ENCODE measurements around the gene HAL. TPM values are rescaled to one million over a fixed set of nuclear protein-coding genes. Genes with fewer than 3 reads are reported as not detected.
"Not testable (repeated sequence)": the region's sequence is repeated elsewhere in the genome, so short reads cannot be mapped to it uniquely, and the experiment has no call there.

Gene HAL
- total RNA-seq, 1 experiment from 2014 or later: 1.5 TPM

DNA sequence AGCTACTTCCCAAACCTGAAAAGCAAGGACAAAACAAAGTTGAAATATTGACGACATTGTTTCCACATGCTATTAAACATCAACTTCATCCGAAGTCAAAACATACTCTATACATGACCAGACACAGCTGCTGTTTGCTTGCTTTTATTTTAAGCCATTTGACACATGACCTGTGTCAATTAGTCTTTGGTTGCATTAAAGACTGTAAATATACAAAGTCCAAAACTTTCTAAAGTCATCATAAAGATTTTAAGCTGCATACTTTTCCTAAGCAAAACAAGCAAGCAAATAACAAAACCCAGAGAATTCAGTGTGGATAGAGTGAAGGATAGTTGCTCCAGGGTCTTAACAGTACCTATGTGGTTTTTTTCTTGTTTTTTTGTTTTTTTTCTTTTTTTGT, 21.8 kb downstream of the HAL start:
- Histone ChIP-seq H3K9ac (ENCODE audit: low read length) (no peak overlapping the region), H3K9me2 (replicated peaks; ENCODE audit: low read length) (no peaks in the 10 kb centered on the region), H3F3A (ENCODE audit: low read length, unreplicated experiment) (no peaks in the 10 kb centered on the region), H3K79me2 (ENCODE audit: low read length) (no peaks in the 10 kb centered on the region), H3K27ac (ENCODE audit: low read length) (no peak overlapping the region), H2AFZ (ENCODE audit: low read length) (no peak overlapping the region), H3K36me3 (ENCODE audit: low read depth, low read length) (no peaks in the 10 kb centered on the region), H3K4me2 (ENCODE audit: low read length) (no peak overlapping the region), H3K9me3 (ENCODE audit: low read length) (no peaks in the 10 kb centered on the region), H3K27me3 (ENCODE audit: low read length) (no peaks in the 10 kb centered on the region), H3K4me3 (ENCODE audit: low read length) (no peak overlapping the region), H3K4me1 (ENCODE audit: insufficient read depth, low read length) (no peaks in the 10 kb centered on the region), H4K20me1 (ENCODE audit: low read length) (no peaks in the 10 kb centered on the region)
- ChIA-PET CTCF (no interaction called here), POLR2A (ENCODE audit: unreplicated experiment) (no interaction called here)
- BruUV-seq (replicated peaks): no TSS peak
- TF ChIP-seq EZH2 (IDR thresholded peaks at IDR 0.05; ENCODE audit: low read length, unreplicated experiment) (no peak), EZH2phosphoT487 (IDR thresholded peaks at IDR 0.05; ENCODE audit: borderline replicate concordance, low read length) (no peak)
- TF ChIP-seq, protein P1, sequence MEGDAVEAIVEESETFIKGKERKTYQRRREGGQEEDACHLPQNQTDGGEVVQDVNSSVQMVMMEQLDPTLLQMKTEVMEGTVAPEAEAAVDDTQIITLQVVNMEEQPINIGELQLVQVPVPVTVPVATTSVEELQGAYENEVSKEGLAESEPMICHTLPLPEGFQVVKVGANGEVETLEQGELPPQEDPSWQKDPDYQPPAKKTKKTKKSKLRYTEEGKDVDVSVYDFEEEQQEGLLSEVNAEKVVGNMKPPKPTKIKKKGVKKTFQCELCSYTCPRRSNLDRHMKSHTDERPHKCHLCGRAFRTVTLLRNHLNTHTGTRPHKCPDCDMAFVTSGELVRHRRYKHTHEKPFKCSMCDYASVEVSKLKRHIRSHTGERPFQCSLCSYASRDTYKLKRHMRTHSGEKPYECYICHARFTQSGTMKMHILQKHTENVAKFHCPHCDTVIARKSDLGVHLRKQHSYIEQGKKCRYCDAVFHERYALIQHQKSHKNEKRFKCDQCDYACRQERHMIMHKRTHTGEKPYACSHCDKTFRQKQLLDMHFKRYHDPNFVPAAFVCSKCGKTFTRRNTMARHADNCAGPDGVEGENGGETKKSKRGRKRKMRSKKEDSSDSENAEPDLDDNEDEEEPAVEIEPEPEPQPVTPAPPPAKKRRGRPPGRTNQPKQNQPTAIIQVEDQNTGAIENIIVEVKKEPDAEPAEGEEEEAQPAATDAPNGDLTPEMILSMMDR (conservative IDR thresholded peaks at IDR 0.05; ENCODE audit: low read depth, low read length): no peak
- DNase-seq (no peak), ATAC-seq (no peak)
- intact Hi-C loops (cut with micrococcal nuclease): no loop called here

DNA sequence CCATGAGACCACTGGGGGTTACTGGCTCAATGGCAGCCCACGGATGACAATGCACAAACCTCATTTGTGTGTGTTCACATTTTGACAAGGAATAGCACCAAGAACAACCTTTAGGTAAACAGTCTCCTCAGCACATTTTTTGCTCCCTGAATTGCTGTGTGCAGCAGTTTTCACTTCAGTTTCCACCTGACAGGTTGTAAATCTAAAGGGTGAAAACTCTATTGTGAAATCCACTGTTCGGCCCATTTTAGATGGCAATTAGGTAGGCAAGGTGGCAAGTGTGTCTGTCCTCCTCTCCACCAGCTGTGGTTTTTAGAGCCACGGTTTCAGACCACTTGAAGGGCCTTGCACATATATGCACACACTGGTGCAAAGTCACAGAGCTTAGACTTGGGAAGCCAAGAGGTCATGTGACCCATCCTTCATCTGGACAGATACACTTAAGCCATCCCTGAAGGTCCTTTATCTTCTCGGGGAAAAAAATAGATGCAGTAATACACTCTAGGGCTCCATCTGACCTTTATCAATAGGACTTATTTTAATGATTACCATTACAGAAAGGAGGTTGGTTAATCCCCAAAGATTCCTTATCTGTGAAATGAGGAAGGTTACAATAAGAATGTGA, 23.2 kb downstream of the HAL start:
- ATAC-seq (no peak), DNase-seq (no peak)
- H3K4me3 ChIP-seq (ENCODE audit: low read length): no peak overlapping the region
- H3K27ac ChIP-seq (ENCODE audit: low read length): no peak overlapping the region
- H3K9me3 ChIP-seq (ENCODE audit: low read length): no peaks in the 10 kb centered on the region
- CTCF ChIA-PET: no interaction called here
- no peaks in the 10 kb centered on the region for H4K20me1 ChIP-seq (ENCODE audit: low read length)
- no peaks in the 10 kb centered on the region for H3K9me2 ChIP-seq (replicated peaks; ENCODE audit: low read length)
- no peaks in the 10 kb centered on the region for H3K4me1 ChIP-seq (ENCODE audit: insufficient read depth, low read length)
- no peaks in the 10 kb centered on the region for H3K27me3 ChIP-seq (ENCODE audit: low read length)
- H3K36me3 ChIP-seq (ENCODE audit: low read depth, low read length): no peaks in the 10 kb centered on the region
- intact Hi-C loops (cut with micrococcal nuclease): no loop called here
- no peak overlapping the region for H3K4me2 ChIP-seq (ENCODE audit: low read length)
- H2AFZ ChIP-seq (ENCODE audit: low read length): no peak overlapping the region
- TF ChIP-seq EZH2 (IDR thresholded peaks at IDR 0.05; ENCODE audit: low read length, unreplicated experiment): no peak
- no peak for TF ChIP-seq EZH2phosphoT487 (IDR thresholded peaks at IDR 0.05; ENCODE audit: borderline replicate concordance, low read length)
- TF ChIP-seq, protein P1 (conservative IDR thresholded peaks at IDR 0.05; ENCODE audit: low read depth, low read length): no peak
- no peak overlapping the region for H3K9ac ChIP-seq (ENCODE audit: low read length)
- POLR2A ChIA-PET (ENCODE audit: unreplicated experiment): interaction anchor here (0.7 kb wide), 1 partner anchor 402 kb away, joined by 6 read pairs; no protein-coding TSS in a partner anchor
- no peaks in the 10 kb centered on the region for H3F3A ChIP-seq (ENCODE audit: low read length, unreplicated experiment)
- no peaks in the 10 kb centered on the region for H3K79me2 ChIP-seq (ENCODE audit: low read length)
- BruUV-seq (replicated peaks): no TSS peak

DNA sequence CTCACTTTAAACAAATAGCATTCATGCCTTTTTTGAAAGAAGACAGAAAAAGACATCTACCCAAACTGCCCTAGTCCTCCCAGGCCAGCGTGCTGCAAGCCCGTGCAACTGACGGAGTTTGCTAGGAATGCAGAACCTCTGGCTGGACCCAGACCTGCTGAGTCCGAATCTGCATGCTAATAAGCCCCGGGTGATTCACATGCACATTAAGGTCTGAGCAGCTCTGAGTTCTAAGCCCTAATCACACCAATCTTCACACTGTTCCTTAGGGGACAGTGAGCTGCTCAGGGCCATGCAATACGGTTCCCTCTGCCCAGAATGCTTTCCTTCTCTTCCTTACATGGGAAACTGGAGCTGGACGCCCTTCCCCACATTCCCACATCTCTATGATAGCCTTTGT, 25.2 kb downstream of the HAL start:
- no peaks in the 10 kb centered on the region for H3K27me3 ChIP-seq (ENCODE audit: low read length)
- H3K9me2 ChIP-seq (replicated peaks; ENCODE audit: low read length): no peaks in the 10 kb centered on the region
- no peaks in the 10 kb centered on the region for H3K36me3 ChIP-seq (ENCODE audit: low read depth, low read length)
- no peak overlapping the region for H3K4me2 ChIP-seq (ENCODE audit: low read length)
- intact Hi-C loops (cut with micrococcal nuclease): no loop called here
- no TSS peak for BruUV-seq (replicated peaks)
- H3K4me3 ChIP-seq (ENCODE audit: low read length): no peak overlapping the region
- TF ChIP-seq, protein P1 (conservative IDR thresholded peaks at IDR 0.05; ENCODE audit: low read depth, low read length): no peak
- TF ChIP-seq EZH2 (IDR thresholded peaks at IDR 0.05; ENCODE audit: low read length, unreplicated experiment) (no peak), EZH2phosphoT487 (IDR thresholded peaks at IDR 0.05; ENCODE audit: borderline replicate concordance, low read length) (no peak)
- no peaks in the 10 kb centered on the region for H4K20me1 ChIP-seq (ENCODE audit: low read length)
- DNase-seq: no peak
- H2AFZ ChIP-seq (ENCODE audit: low read length): no peak overlapping the region
- CTCF ChIA-PET: interaction anchor here (0.6 kb wide), 1 partner anchor 49 kb away, joined by 3 read pairs; no protein-coding TSS in a partner anchor
- no peak overlapping the region for H3K27ac ChIP-seq (ENCODE audit: low read length)
- H3K79me2 ChIP-seq (ENCODE audit: low read length): no peaks in the 10 kb centered on the region
- no peaks in the 10 kb centered on the region for H3F3A ChIP-seq (ENCODE audit: low read length, unreplicated experiment)
- H3K4me1 ChIP-seq (ENCODE audit: insufficient read depth, low read length): no peaks in the 10 kb centered on the region
- H3K9me3 ChIP-seq (ENCODE audit: low read length): no peaks in the 10 kb centered on the region
- POLR2A ChIA-PET (ENCODE audit: unreplicated experiment): no interaction called here
- no peak for ATAC-seq
- no peak overlapping the region for H3K9ac ChIP-seq (ENCODE audit: low read length)

DNA sequence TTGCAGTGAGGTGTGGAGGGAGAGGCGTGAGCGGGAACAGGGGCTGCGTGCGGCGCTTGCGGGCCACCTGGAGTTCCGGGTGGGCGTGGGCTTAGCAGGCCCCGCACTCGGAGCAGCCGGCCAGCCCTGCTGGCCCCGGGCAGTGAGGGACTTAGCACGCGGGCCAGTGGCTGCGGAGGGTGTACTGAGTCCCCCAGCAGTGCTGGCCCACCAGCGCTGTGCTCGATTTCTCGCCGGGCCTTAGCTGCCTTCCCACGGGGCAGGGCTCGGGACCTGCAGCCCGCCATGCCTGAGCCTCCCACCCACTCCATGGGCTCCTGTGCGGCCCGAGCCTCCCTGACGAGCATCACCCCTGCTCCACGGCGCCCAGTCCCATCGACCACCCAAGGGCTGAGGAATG, 27.0 kb downstream of the HAL start:
- H3K27ac ChIP-seq (ENCODE audit: low read length); ATAC-seq; CTCF ChIA-PET; H3K4me1 ChIP-seq (ENCODE audit: insufficient read depth, low read length); H3K27me3 ChIP-seq (ENCODE audit: low read length); H3K79me2 ChIP-seq (ENCODE audit: low read length); BruUV-seq (replicated peaks); H3K9ac ChIP-seq (ENCODE audit: low read length); H3K4me2 ChIP-seq (ENCODE audit: low read length); H3K36me3 ChIP-seq (ENCODE audit: low read depth, low read length); DNase-seq; H3K9me2 ChIP-seq (replicated peaks; ENCODE audit: low read length); H3F3A ChIP-seq (ENCODE audit: low read length, unreplicated experiment); H2AFZ ChIP-seq (ENCODE audit: low read length); H4K20me1 ChIP-seq (ENCODE audit: low read length); H3K4me3 ChIP-seq (ENCODE audit: low read length); intact Hi-C loops (cut with micrococcal nuclease); H3K9me3 ChIP-seq (ENCODE audit: low read length): not testable (repeated sequence)
- POLR2A ChIA-PET (ENCODE audit: unreplicated experiment): interaction anchor here (0.6 kb wide), 1 partner anchor 7 kb away, joined by 13 read pairs; no protein-coding TSS in a partner anchor

Data from PC-3 (cell line).